Measurements from ENCODE around the gene CHCHD3.

CHCHD3 gene

GRCh38 chr7:133081599-133082389 lies at the start of gene CHCHD3:
Gene CHCHD3, minus strand, starts transcription at chr7:133082090. Its CDS starts 153 bp downstream, at chr7:133081937.
- peaks cover 9% of the 10 kb centered on the region for H3K36me3 Mint-ChIP-seq (ENCODE audit: insufficient read depth)
- DNase-seq (ENCODE audit: low spot score in 2 of 2), result peak; percentile 90 to 94
- H3K9me3 Mint-ChIP-seq, result no peaks in the 10 kb centered on the region
- H3K27me3 Mint-ChIP-seq, result no peaks in the 10 kb centered on the region
- peak; percentile 99 for ATAC-seq (replicated peaks; ENCODE audit: extremely low read depth, poor library complexity, severe bottlenecking)
- H3K4me1 Mint-ChIP-seq, result peaks cover 36% of the 10 kb centered on the region
- peak within 1 kb of the TSS; percentile 89 for H3K4me3 Mint-ChIP-seq
- H3K27ac Mint-ChIP-seq (ENCODE audit: low read depth), result peak within 1 kb of the TSS; percentile 90

GRCh38 chr7:133130166-133130565 lies 48.3 kb upstream of the CHCHD3 start:
- Mint-ChIP-seq H3K9me3 (no peaks in the 10 kb centered on the region), H3K27ac (ENCODE audit: low read depth) (no peak overlapping the region), H3K36me3 (ENCODE audit: insufficient read depth) (no peaks in the 10 kb centered on the region), H3K4me1 (no peaks in the 10 kb centered on the region), H3K27me3 (peaks cover 41% of the 10 kb centered on the region), H3K4me3 (no peak overlapping the region)
- ATAC-seq (replicated peaks; ENCODE audit: extremely low read depth, poor library complexity, severe bottlenecking) (no peak), DNase-seq (ENCODE audit: low spot score in 2 of 2) (no peak)

DNA sequence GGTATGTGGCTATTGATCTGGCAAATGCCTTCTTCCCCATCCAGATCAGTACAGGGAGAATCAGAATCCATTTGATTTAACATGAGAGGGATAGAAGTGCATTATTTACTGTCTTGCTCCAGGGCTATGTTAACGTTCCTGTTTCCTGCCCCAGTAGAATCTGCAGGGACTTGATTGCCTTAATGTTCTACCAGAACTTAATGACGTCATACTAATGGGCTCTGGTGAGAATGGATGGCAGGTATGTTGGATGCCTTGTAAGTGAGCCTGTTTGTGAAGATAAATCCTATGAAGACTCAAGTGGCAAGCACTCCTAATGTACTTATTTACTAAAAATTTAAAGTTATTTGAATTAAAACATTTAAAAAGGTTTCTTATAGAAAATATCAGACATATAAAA lies 44.5 kb upstream of the CHCHD3 start:
- Mint-ChIP-seq H3K4me3 (no peak overlapping the region), H3K4me1 (no peaks in the 10 kb centered on the region), H3K27me3 (peaks cover 34% of the 10 kb centered on the region), H3K36me3 (ENCODE audit: insufficient read depth) (no peaks in the 10 kb centered on the region), H3K27ac (ENCODE audit: low read depth) (no peak overlapping the region), H3K9me3 (no peaks in the 10 kb centered on the region)
- no peak for DNase-seq (ENCODE audit: low spot score in 2 of 2)
- no peak for ATAC-seq (replicated peaks; ENCODE audit: extremely low read depth, poor library complexity, severe bottlenecking)

DNA sequence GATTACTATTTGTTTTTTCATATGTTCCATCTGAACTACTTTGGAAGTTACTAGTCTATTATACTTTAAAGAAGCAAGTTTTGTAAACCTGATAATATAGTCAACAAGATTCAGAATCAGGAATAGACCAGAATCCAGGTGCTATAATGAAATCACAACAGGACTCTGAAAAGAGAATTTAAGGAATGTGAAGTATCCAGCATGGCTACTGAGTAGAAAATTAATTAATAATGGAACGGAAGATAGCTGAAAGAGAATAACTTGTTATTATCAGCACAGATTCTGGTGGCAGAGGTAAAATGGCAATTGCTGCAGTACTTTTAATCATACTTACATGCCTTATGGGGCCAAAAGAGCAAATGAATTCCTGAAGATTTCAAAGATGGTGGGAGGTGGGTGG lies 43.1 kb upstream of the CHCHD3 start:
- H3K4me3 Mint-ChIP-seq, result no peak overlapping the region
- no peak overlapping the region for H3K27ac Mint-ChIP-seq (ENCODE audit: low read depth)
- ATAC-seq (replicated peaks; ENCODE audit: extremely low read depth, poor library complexity, severe bottlenecking), result no peak
- no peaks in the 10 kb centered on the region for H3K4me1 Mint-ChIP-seq
- H3K9me3 Mint-ChIP-seq, result no peaks in the 10 kb centered on the region
- DNase-seq (ENCODE audit: low spot score in 2 of 2), result no peak
- no peaks in the 10 kb centered on the region for H3K36me3 Mint-ChIP-seq (ENCODE audit: insufficient read depth)
- peaks cover 24% of the 10 kb centered on the region for H3K27me3 Mint-ChIP-seq

DNA sequence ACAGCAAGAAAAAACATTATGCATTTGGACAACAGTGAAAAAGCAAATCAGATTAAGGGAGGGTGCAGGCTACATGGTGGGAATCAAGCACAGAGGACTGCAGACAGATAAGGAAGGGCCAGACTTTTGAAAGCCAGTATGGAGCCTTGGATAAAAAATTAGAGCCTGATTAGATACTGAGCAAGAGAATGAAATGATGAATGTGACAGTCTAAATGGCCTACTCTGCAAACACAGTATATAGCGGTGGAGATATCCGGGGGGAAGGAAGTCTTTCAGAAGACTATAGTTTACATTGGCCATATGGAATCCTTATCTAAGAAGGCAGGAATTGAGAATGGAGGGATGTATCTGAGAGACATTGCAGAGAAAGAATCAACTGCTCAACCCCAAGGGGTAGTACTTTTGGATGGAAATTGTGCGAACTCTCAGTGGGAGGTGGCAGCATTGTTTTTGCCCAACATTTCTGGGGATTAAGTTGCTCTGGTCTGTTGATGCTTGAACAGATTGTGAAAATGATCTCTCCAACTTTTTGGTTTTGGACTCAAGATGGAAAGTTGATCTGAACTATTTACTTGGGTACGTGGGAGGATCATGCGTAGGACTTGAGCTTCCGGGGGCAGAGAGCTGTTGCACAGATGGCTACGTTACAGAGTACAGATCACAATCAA lies 39.4 kb upstream of the CHCHD3 start:
- H3K9me3 Mint-ChIP-seq, result no peaks in the 10 kb centered on the region
- H3K4me1 Mint-ChIP-seq, result no peaks in the 10 kb centered on the region
- peaks cover 43% of the 10 kb centered on the region for H3K27me3 Mint-ChIP-seq
- H3K27ac Mint-ChIP-seq (ENCODE audit: low read depth), result no peak overlapping the region
- ATAC-seq (replicated peaks; ENCODE audit: extremely low read depth, poor library complexity, severe bottlenecking) (no peak), DNase-seq (ENCODE audit: low spot score in 2 of 2) (no peak)
- no peak overlapping the region for H3K4me3 Mint-ChIP-seq
- peaks cover 2% of the 10 kb centered on the region for H3K36me3 Mint-ChIP-seq (ENCODE audit: insufficient read depth)

GRCh38 chr7:133119067-133119466 lies 37.2 kb upstream of the CHCHD3 start:
- Mint-ChIP-seq H3K36me3 (ENCODE audit: insufficient read depth) (peaks cover 2% of the 10 kb centered on the region), H3K27me3 (peaks cover 44% of the 10 kb centered on the region), H3K9me3 (no peaks in the 10 kb centered on the region), H3K4me3 (no peak overlapping the region), H3K27ac (ENCODE audit: low read depth) (no peak overlapping the region), H3K4me1 (no peaks in the 10 kb centered on the region)
- DNase-seq (ENCODE audit: low spot score in 2 of 2) (no peak), ATAC-seq (replicated peaks; ENCODE audit: extremely low read depth, poor library complexity, severe bottlenecking) (no peak)

GRCh38 chr7:133118261-133118660 lies 36.4 kb upstream of the CHCHD3 start:
- no peaks in the 10 kb centered on the region for H3K9me3 Mint-ChIP-seq
- no peaks in the 10 kb centered on the region for H3K4me1 Mint-ChIP-seq
- H3K27ac Mint-ChIP-seq (ENCODE audit: low read depth), result no peak overlapping the region
- H3K36me3 Mint-ChIP-seq (ENCODE audit: insufficient read depth), result peaks cover 2% of the 10 kb centered on the region
- DNase-seq (ENCODE audit: low spot score in 2 of 2), result no peak
- H3K4me3 Mint-ChIP-seq, result no peak overlapping the region
- H3K27me3 Mint-ChIP-seq, result peaks cover 52% of the 10 kb centered on the region
- ATAC-seq (replicated peaks; ENCODE audit: extremely low read depth, poor library complexity, severe bottlenecking), result no peak

GRCh38 chr7:133117452-133117851 lies 35.6 kb upstream of the CHCHD3 start:
- Mint-ChIP-seq H3K27me3 (peaks cover 60% of the 10 kb centered on the region), H3K4me3 (no peak overlapping the region), H3K9me3 (no peaks in the 10 kb centered on the region), H3K36me3 (ENCODE audit: insufficient read depth) (peaks cover 2% of the 10 kb centered on the region), H3K4me1 (no peaks in the 10 kb centered on the region), H3K27ac (ENCODE audit: low read depth) (no peak overlapping the region)
- ATAC-seq (replicated peaks; ENCODE audit: extremely low read depth, poor library complexity, severe bottlenecking) (no peak), DNase-seq (ENCODE audit: low spot score in 2 of 2) (no peak)

- Mint-ChIP-seq H3K27me3 (peaks cover 71% of the 10 kb centered on the region), H3K4me3 (no peak overlapping the region), H3K36me3 (ENCODE audit: insufficient read depth) (peaks cover 2% of the 10 kb centered on the region), H3K27ac (ENCODE audit: low read depth) (no peak overlapping the region), H3K4me1 (no peaks in the 10 kb centered on the region), H3K9me3 (no peaks in the 10 kb centered on the region)
- DNase-seq (ENCODE audit: low spot score in 2 of 2) (no peak), ATAC-seq (replicated peaks; ENCODE audit: extremely low read depth, poor library complexity, severe bottlenecking) (no peak)
Observed at GRCh38 chr7:133115596-133115995, 33.7 kb upstream of the CHCHD3 start.

DNA sequence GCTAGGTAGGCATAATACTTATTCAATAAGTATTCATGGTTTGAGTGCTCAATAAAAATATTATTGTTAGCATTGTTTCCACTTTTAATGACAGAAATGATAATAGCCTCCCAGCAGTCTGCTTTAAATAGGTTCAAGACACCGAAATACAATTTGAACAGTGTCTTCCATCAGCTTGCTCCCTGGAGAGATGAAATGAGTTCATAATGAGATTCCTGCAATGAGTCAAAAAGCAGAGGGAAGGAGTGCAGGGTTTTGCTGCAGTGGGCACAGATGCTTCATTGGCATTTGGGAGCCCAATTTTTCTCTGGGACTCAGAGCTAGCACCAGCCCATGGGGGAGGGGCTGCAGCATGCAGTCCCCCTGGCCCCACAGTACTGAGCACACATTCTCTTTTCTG lies 32.6 kb upstream of the CHCHD3 start:
- peaks cover 78% of the 10 kb centered on the region for H3K27me3 Mint-ChIP-seq
- H3K27ac Mint-ChIP-seq (ENCODE audit: low read depth), result no peak overlapping the region
- H3K4me1 Mint-ChIP-seq, result no peaks in the 10 kb centered on the region
- H3K36me3 Mint-ChIP-seq (ENCODE audit: insufficient read depth), result peaks cover 2% of the 10 kb centered on the region
- H3K9me3 Mint-ChIP-seq, result no peaks in the 10 kb centered on the region
- DNase-seq (ENCODE audit: low spot score in 2 of 2) (no peak), ATAC-seq (replicated peaks; ENCODE audit: extremely low read depth, poor library complexity, severe bottlenecking) (no peak)
- no peak overlapping the region for H3K4me3 Mint-ChIP-seq

GRCh38 chr7:133112976-133113375 lies 31.1 kb upstream of the CHCHD3 start:
- DNase-seq (ENCODE audit: low spot score in 2 of 2) (no peak), ATAC-seq (replicated peaks; ENCODE audit: extremely low read depth, poor library complexity, severe bottlenecking) (no peak)
- no peak overlapping the region for H3K27ac Mint-ChIP-seq (ENCODE audit: low read depth)
- peaks cover 86% of the 10 kb centered on the region for H3K27me3 Mint-ChIP-seq
- peaks cover 6% of the 10 kb centered on the region for H3K9me3 Mint-ChIP-seq
- H3K36me3 Mint-ChIP-seq (ENCODE audit: insufficient read depth), result peaks cover 2% of the 10 kb centered on the region
- H3K4me3 Mint-ChIP-seq, result no peak overlapping the region
- H3K4me1 Mint-ChIP-seq, result no peaks in the 10 kb centered on the region

DNA sequence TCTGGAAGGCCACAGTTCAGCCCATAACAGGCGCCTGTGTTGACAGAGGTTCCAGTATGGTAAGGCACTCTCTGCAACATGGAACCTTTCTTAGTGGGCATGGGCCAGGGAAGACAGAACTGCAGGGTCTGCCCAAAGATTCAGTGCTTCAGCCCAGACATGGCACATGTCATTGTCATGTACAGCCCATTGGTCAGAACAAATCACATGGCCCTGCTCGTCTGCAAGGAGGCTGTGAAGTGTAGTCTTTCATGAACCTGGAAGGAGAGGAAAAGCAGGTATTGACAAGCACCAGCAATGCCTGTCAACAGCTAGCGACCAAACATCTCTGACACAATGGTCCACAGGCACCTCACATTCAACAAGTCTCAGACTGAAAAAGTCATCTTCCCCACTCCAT lies 30.4 kb upstream of the CHCHD3 start:
- peaks cover 6% of the 10 kb centered on the region for H3K9me3 Mint-ChIP-seq
- H3K27me3 Mint-ChIP-seq, result peaks cover 86% of the 10 kb centered on the region
- DNase-seq (ENCODE audit: low spot score in 2 of 2), result no peak
- H3K4me1 Mint-ChIP-seq, result no peaks in the 10 kb centered on the region
- ATAC-seq (replicated peaks; ENCODE audit: extremely low read depth, poor library complexity, severe bottlenecking), result no peak
- H3K36me3 Mint-ChIP-seq (ENCODE audit: insufficient read depth), result peaks cover 2% of the 10 kb centered on the region
- no peak overlapping the region for H3K27ac Mint-ChIP-seq (ENCODE audit: low read depth)
- H3K4me3 Mint-ChIP-seq, result no peak overlapping the region

- H3K27me3 Mint-ChIP-seq, result peaks cover 67% of the 10 kb centered on the region
- no peaks in the 10 kb centered on the region for H3K4me1 Mint-ChIP-seq
- H3K27ac Mint-ChIP-seq (ENCODE audit: low read depth), result no peak overlapping the region
- DNase-seq (ENCODE audit: low spot score in 2 of 2) (no peak), ATAC-seq (replicated peaks; ENCODE audit: extremely low read depth, poor library complexity, severe bottlenecking) (no peak)
- H3K4me3 Mint-ChIP-seq, result no peak overlapping the region
- peaks cover 6% of the 10 kb centered on the region for H3K9me3 Mint-ChIP-seq
- no peaks in the 10 kb centered on the region for H3K36me3 Mint-ChIP-seq (ENCODE audit: insufficient read depth)
Observed at GRCh38 chr7:133110312-133110711, 28.4 kb upstream of the CHCHD3 start.

All from central memory CD8-positive, alpha-beta T cell (primary cell).